Endothelial cell of umbilical vein (primary cell): ENCODE data around the gene GSG1L. TPM values are rescaled to one million over a fixed set of nuclear protein-coding genes. Genes with fewer than 3 reads are reported as not detected.

Experiments
- BruUV-seq: library from RNA; stranded (reverse); fragments of 400-500 nt; replicated peaks from 2 replicates; lab custom pipeline; 2021; lab: Mats Ljungman, UMichigan
- CTCF ChIA-PET: fragments of 300-600, 350-600 bp; sonication (Branson Sonifier 250); formaldehyde crosslinking; loops from one replicate; lab custom pipeline; 2021; ENCODE audit warnings: antibody characterized with exemption, inconsistent platforms; lab: Charles Lee
- POLR2A ChIA-PET: fragments of 300-600, 350-600 bp; sonication (Branson Sonifier 250); formaldehyde crosslinking; loops from one replicate; lab custom pipeline; 2021; ENCODE audit warnings: antibody characterized with exemption, inconsistent platforms; lab: Charles Lee
- DNase-seq: peaks from one replicate; pipeline ENCODE4 v3.0.0-alpha.2; 2011; ENCODE audit warnings: low read depth, low spot score
- FAIRE-seq: peaks from 2 replicates; lab custom pipeline; 2011; peaks lifted over from hg19 to GRCh38; lab: Jason Lieb, UNC
- H2AFZ ChIP-seq: 2 replicates; pipeline ENCODE4 v1.6.0; 2012; ENCODE audit warnings: low read depth, low read length, control low read depth, inconsistent platforms
- H3K27ac ChIP-seq: 2 replicates; pipeline ENCODE4 v1.5.1; 2011; ENCODE audit warnings: low read depth, mild to moderate bottlenecking, control low read depth, low read length, moderate library complexity; ENCODE audit not compliant: insufficient read depth
- H3K27me3 ChIP-seq, 2 experiments: 2 replicates each; pipeline versions ENCODE4 v1.6.0 to v1.6.1; 2011; ENCODE audit warnings: low read length in 2 of 2, mixed read lengths in 1 of 2; ENCODE audit not compliant: control insufficient read depth in 2 of 2, insufficient read depth in 2 of 2
- H3K36me3 ChIP-seq, 2 experiments: 2 replicates in 1 of 2; 3 replicates in 1 of 2; pipeline ENCODE4 v1.5.1; 2011; ENCODE audit warnings: low read length in 2 of 2, mild to moderate bottlenecking in 1 of 2, moderate library complexity in 1 of 2; ENCODE audit not compliant: control insufficient read depth in 2 of 2, insufficient read depth in 2 of 2; ENCODE audit errors: extremely low read depth in 1 of 2
- H3K4me1 ChIP-seq: 3 replicates; pipeline ENCODE4 v1.5.1; 2011; ENCODE audit warnings: mild to moderate bottlenecking, low read length; ENCODE audit not compliant: control insufficient read depth, insufficient read depth; ENCODE audit errors: extremely low read depth
- H3K4me2 ChIP-seq: 2 replicates; pipeline ENCODE4 v1.6.1; 2011; ENCODE audit warnings: low read length, control low read depth, mixed read lengths; ENCODE audit not compliant: insufficient read depth
- H3K4me3 ChIP-seq, 3 experiments: fragments of 200-600 bp in 1 of 3; sonication (generic), shearing (Covaris generic) in 1 of 3; replicated peaks in 1 of 3; 2 replicates each; pipeline ENCODE4 v1.5.1; 2011 to 2016; ENCODE audit warnings: control low read depth in 3 of 3, low read length in 3 of 3, mild to moderate bottlenecking in 2 of 3, inconsistent platforms in 1 of 3, low read depth in 1 of 3, moderate library complexity in 1 of 3; ENCODE audit not compliant: insufficient read depth in 1 of 3
- H3K79me2 ChIP-seq: 2 replicates; pipeline ENCODE4 v1.6.0; 2012; ENCODE audit warnings: low read length, inconsistent platforms; ENCODE audit not compliant: control insufficient read depth, insufficient read depth
- H3K9ac ChIP-seq: replicated peaks from 2 replicates; pipeline ENCODE3; 2011; ENCODE audit warnings: low read length, control low read depth; ENCODE audit not compliant: insufficient read depth; ENCODE audit errors: extremely low read depth
- H3K9me1 ChIP-seq: replicated peaks from 3 replicates; pipeline ENCODE4 v1.6.0; 2011; ENCODE audit warnings: mild to moderate bottlenecking, low read length; ENCODE audit not compliant: control insufficient read depth, insufficient read depth; ENCODE audit errors: extremely low read depth
- H3K9me3 ChIP-seq: replicated peaks from 2 replicates; pipeline ENCODE4 v1.5.1; 2012; ENCODE audit warnings: low read length, inconsistent platforms; ENCODE audit not compliant: control insufficient read depth, insufficient read depth
- H4K20me1 ChIP-seq: replicated peaks from 2 replicates; pipeline ENCODE3; 2011; ENCODE audit warnings: mild to moderate bottlenecking, low read length; ENCODE audit not compliant: control insufficient read depth, insufficient read depth; ENCODE audit errors: extremely low read depth
- EZH2 ChIP-seq: IDR thresholded peaks from 2 replicates; pipeline ENCODE4 v1.6.1; 2012; ENCODE audit warnings: borderline replicate concordance, low read depth, mild to moderate bottlenecking, moderate library complexity, low read length, inconsistent platforms; ENCODE audit not compliant: severe bottlenecking
- FOS ChIP-seq: IDR thresholded peaks from 2 replicates; pipeline ENCODE4 v1.6.1; 2011; ENCODE audit warnings: mild to moderate bottlenecking, low read length, moderate library complexity, borderline replicate concordance; ENCODE audit not compliant: insufficient read depth
- GATA2 ChIP-seq: IDR thresholded peaks from 2 replicates; pipeline ENCODE4 v1.7.0; 2011; ENCODE audit warnings: low read depth, mild to moderate bottlenecking, moderate library complexity, mixed read lengths, low read length; ENCODE audit not compliant: insufficient read length, insufficient read depth
- JUN ChIP-seq: IDR thresholded peaks from 2 replicates; pipeline ENCODE4 v1.6.1; 2011; ENCODE audit warnings: borderline replicate concordance, low read depth; ENCODE audit not compliant: insufficient read length, insufficient read depth
- MYC ChIP-seq: IDR thresholded peaks from one replicate; pipeline ENCODE4 v1.6.1; 2011; ENCODE audit warnings: mild to moderate bottlenecking, low read depth, low read length
- POLR2A ChIP-seq: IDR thresholded peaks from 2 replicates; pipeline ENCODE4 v1.6.1; 2012; ENCODE audit warnings: low read depth, mild to moderate bottlenecking, control low read depth, low read length
- POLR2AphosphoS5 ChIP-seq: IDR thresholded peaks from 2 replicates; pipeline ENCODE4 v1.6.1; 2012; ENCODE audit warnings: low read depth, mild to moderate bottlenecking, control low read depth, low read length, moderate library complexity; ENCODE audit not compliant: insufficient read depth
- dilution Hi-C: fragments of 300-500 bp; cut with MboI; formaldehyde crosslinking; loops from one replicate; pipeline ENCODE4 v1.15.0; 2019; ENCODE audit warnings: low sequenced_read_pairs; ENCODE audit not compliant: extremely low pct_ligation_motif_present
- intact Hi-C: fragments of 100-400 bp; cut with micrococcal nuclease; formaldehyde crosslinking; loops from one replicate; pipeline ENCODE4 v1.10.0; 2022
- polyA plus RNA-seq, 4 experiments: library from polyadenylated mRNA; depleted of rRNA in 3 of 4; stranded (reverse) in 3 of 4; unstranded in 1 of 4; fragments of >200 nt; gene quantifications; 2 replicates each; pipeline versions ENCODE4 v1.2.1 to v1.2.3, GENCODE V29; 2011 to 2012; ENCODE audit warnings: missing spikeins in 1 of 4
- total RNA-seq: library from RNA; stranded (reverse); gene quantifications from 2 replicates; pipeline ENCODE4 v1.2.3, GENCODE V29; 2021
- TF ChIP-seq, protein P1 (sequence below): IDR thresholded peaks from 2 replicates; pipeline ENCODE4 v1.6.1; 2011; ENCODE audit not compliant: insufficient read depth, insufficient read length
- TF ChIP-seq, protein P2 (sequence below), 2 donors: IDR thresholded peaks; 1 replicate in 1 of 2; 2 replicates in 1 of 2; pipeline ENCODE4 v1.5.1; 2011; ENCODE audit warnings: low read length in 2 of 2, mild to moderate bottlenecking in 2 of 2, moderate library complexity in 2 of 2, control low read depth in 1 of 2, inconsistent platforms in 1 of 2, low read depth in 1 of 2; ENCODE audit not compliant: insufficient read depth in 1 of 2; ENCODE audit errors: extremely low read depth in 1 of 2

The GSG1L gene
- total and polyA plus RNA-seq, 2 donors (not counting 3 experiments of a cell fraction or from before 2014, with no cell fraction given), result 0.06 TPM; not detected in 1

DNA sequence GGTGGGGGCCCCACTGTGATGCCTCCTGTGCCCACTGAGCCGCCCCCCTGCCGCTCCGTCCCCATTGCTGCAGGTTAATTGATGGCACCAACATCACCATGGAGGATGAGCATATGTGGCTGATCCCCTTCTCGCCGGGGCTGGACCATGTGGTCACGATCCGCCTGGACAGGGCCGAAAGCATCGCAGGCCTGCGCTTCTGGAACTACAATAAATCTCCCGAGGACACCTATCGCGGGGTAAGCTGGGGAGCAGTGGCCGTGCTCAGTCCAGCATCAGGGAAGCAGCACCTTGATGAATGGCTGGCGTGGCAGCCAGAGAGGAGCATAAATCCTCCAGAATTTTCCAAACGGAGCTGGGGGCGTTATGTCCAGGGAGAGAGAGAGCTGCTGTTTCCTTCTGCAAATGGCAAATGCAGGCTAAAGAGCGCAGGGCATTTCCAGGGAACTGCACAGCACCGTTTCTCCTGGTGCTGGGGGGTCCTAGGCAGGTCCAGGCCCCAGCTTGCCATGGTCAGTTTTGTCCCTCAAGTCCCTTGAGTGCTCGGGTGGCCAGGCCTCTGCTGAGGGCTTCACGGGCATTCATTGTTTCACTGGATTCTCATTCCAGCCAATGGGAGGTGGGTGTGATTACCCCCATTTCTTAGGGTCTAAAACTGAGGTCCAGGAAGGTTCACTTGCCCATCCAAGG lies 297.1 kb downstream of the GSG1L start:
- TF ChIP-seq, protein P1, sequence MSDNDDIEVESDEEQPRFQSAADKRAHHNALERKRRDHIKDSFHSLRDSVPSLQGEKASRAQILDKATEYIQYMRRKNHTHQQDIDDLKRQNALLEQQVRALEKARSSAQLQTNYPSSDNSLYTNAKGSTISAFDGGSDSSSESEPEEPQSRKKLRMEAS, result no peak
- TF ChIP-seq MYC, result no peak
- TF ChIP-seq EZH2, result no peak
- no peak for TF ChIP-seq GATA2
- no peak for TF ChIP-seq POLR2A
- no peak for TF ChIP-seq POLR2AphosphoS5
- no peak for TF ChIP-seq JUN
- TF ChIP-seq, protein P2, sequence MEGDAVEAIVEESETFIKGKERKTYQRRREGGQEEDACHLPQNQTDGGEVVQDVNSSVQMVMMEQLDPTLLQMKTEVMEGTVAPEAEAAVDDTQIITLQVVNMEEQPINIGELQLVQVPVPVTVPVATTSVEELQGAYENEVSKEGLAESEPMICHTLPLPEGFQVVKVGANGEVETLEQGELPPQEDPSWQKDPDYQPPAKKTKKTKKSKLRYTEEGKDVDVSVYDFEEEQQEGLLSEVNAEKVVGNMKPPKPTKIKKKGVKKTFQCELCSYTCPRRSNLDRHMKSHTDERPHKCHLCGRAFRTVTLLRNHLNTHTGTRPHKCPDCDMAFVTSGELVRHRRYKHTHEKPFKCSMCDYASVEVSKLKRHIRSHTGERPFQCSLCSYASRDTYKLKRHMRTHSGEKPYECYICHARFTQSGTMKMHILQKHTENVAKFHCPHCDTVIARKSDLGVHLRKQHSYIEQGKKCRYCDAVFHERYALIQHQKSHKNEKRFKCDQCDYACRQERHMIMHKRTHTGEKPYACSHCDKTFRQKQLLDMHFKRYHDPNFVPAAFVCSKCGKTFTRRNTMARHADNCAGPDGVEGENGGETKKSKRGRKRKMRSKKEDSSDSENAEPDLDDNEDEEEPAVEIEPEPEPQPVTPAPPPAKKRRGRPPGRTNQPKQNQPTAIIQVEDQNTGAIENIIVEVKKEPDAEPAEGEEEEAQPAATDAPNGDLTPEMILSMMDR (IDR thresholded peaks at IDR 0.05; ENCODE audit: extremely low read depth in 1 of 2, insufficient read depth in 1 of 2, low read depth in 1 of 2, low read length in 2 of 2), result no peak
- no peak for TF ChIP-seq FOS
- Histone ChIP-seq H2AFZ (no peak overlapping the region), H4K20me1 (no peaks in the 10 kb centered on the region), H3K4me2 (no peak overlapping the region), H3K36me3 (peaks cover 0 to 19% of the 10 kb centered on the region in 2 experiments), H3K4me3 (no peak overlapping the region), H3K79me2 (no peaks in the 10 kb centered on the region), H3K27me3 (no peaks in the 10 kb centered on the region), H3K9me3 (no peaks in the 10 kb centered on the region), H3K9me1 (no peaks in the 10 kb centered on the region), H3K9ac (no peak overlapping the region), H3K4me1 (no peaks in the 10 kb centered on the region), H3K27ac (no peak overlapping the region)
- BruUV-seq, result no TSS peak
- POLR2A ChIA-PET, result no interaction called here
- dilution Hi-C loops, result no loop called here
- DNase-seq (no peak), FAIRE-seq (no peak)
- intact Hi-C loops, result no loop called here
- CTCF ChIA-PET, result no interaction called here
